NCI-H345 (cell line): Measurements from ENCODE around the gene COMT.
"Not testable (repeated sequence)": the region's sequence is repeated elsewhere in the genome, so short reads cannot be mapped to it uniquely, and the experiment has no call there.

Experiments used
- DNase-seq: peaks from one replicate; lab custom pipeline; 2025; lab: John Stamatoyannopoulos, UW

Gene COMT

DNA sequence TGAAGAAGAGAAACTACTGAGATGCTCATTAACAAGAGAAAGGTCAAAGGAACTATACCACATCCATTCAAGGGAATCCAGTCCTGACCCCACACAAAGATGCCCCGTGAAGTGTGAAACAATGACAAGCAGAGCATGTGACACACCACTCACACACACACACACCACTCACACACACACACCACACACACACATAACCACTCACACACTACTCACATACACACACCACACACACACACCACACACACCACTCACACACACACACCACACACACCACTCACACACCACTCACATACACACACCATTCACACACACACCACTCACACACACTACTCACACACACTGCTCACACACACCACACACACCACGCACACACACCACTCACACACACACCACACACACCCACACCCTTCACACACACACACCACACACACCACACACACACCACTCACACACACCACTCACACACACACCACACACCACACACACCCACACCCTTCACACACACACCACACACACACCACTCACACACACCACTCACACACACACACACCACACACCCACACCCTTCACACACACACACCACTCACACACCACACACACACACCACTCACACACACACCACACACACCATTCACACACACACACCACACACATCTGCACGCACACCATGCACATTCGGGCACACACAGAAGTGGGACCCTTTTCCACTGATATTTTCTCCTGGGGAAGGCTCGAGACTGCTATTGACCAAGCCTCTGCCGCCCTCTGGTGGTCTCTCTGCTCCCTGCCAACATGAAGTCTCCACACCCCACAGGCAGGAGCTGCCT is 32.0 kb upstream of the COMT start:
- DNase-seq = peak; percentile 53

DNA sequence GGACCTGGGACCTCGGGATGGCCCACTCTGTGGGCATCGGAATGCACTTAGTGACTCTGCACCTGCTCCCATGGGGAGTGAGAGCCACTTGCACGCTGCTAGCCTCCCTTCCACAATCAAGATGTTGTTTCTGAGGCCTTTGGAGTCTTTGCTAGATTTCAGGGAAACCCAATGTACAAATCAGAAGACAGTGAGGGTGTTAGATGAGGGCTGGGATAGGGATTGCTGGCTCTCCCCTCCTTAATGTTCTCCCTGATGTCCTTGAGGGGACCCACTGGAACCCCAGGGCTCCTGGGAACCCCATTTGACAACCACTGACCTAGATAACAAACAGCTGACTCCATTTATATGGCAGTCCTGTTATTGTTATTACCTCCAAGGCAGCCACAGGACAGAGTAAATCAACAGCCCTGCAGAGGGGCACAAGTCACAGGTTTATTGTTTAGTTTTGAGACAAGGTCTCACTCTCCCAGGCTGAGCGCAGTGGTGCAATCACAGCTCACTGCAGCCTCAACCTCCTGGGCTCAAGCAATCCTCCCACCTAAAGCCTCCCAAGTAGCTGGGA is 31.3 kb upstream of the COMT start:
- DNase-seq = no peak

GRCh38 chr22:19911540-19912270 is 29.9 kb upstream of the COMT start:
- no peak for DNase-seq

- DNase-seq = no peak
These were observed 29.1 kb upstream of the COMT start for GRCh38 chr22:19912271-19912999.

- no peak for DNase-seq
These were observed 28.1 kb upstream of the COMT start for GRCh38 chr22:19913337-19913936.

DNA sequence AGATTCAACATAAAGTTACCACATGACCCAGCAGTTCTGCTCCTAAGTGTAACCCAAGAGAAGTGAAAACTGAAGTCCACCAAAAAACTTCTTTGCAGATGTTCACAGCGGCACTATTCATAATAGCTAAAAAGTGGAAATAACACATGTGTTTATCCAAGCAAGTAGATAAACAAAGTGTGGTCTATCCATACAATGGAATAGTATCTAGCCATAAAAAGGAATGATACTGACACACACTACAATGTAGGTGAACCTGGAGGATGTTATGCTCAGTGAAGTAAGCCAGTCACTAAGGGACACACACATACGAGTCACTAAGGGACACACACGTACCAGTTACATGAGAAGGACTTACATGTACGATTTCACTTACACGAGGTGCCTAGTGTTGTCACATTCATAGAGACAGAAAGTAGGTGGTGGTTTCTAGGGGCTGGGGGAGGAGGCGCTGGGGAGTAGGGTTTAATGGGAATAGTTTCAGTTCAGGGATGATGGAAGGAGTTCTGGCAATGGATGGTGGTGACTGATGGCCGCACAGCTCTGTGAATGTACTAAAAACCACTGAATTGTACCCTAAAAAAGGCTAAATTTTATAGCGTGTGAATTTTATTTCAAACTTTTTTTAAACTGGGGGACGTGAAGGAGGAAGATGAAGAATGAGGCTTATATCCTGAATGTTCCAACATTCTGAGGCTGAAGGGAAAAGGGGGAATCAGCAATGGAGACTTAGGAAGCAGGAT is 27.2 kb upstream of the COMT start:
- DNase-seq = no peak

GRCh38 chr22:19915287-19915954 is 26.2 kb upstream of the COMT start:
- no peak for DNase-seq

DNA sequence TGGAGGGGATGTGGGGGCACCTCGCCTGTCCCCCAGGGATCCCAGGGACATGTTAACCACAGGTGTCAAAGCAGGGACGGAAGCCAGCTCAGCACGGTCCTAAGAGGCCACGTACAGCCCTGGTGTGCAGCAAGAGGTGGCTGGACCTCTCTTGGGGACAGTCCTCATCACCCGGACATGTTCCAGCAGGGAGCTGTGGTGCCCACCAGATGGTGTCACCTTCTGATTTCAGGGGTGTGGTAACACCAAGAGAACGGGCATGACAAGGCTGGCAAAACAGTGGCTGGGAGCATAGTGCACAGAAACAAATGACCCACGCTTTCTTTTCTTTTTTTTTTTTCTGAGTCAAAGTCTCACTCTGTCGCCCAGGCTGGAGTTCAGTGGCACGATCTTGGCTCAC is 25.6 kb upstream of the COMT start:
- no peak for DNase-seq

- DNase-seq = no peak
These were observed 24.6 kb upstream of the COMT start for GRCh38 chr22:19916941-19917340.

DNA sequence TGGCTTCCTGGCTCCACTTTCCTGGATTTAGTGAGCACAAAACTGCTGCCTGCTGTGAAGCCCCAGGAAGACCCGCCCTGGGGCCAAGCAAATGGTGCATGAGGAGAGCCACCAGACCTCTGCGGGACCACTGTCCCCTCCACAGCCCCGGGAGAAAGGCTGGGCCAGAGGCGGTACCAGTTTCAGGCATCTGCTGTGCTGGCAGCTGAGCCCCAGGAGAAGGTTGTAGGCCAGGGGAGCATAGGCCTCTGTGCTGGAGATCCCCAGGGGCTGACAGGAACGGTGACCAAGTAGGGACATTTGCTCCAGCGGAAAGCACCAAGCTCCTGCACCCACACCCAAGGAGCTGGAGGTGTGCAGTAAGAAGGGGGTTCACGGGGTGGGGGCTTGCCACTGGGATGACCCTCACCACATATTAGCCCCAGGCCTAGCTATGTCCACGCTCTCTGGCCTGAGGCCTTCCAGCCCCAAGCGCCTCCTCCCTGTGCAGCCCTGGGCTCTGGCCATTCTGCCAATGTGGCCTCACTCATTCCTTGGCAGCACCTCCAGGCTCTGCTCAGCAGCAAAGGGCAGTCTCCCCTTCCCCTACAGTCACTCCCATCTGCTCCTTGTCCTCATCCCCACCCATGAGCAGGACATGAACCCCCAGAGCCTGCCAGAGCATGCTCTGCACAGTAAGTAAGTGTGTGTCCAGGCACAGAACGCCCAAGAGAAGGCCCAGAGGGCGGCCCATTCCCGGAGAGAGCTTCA is 24.0 kb upstream of the COMT start:
- DNase-seq = no peak

DNA sequence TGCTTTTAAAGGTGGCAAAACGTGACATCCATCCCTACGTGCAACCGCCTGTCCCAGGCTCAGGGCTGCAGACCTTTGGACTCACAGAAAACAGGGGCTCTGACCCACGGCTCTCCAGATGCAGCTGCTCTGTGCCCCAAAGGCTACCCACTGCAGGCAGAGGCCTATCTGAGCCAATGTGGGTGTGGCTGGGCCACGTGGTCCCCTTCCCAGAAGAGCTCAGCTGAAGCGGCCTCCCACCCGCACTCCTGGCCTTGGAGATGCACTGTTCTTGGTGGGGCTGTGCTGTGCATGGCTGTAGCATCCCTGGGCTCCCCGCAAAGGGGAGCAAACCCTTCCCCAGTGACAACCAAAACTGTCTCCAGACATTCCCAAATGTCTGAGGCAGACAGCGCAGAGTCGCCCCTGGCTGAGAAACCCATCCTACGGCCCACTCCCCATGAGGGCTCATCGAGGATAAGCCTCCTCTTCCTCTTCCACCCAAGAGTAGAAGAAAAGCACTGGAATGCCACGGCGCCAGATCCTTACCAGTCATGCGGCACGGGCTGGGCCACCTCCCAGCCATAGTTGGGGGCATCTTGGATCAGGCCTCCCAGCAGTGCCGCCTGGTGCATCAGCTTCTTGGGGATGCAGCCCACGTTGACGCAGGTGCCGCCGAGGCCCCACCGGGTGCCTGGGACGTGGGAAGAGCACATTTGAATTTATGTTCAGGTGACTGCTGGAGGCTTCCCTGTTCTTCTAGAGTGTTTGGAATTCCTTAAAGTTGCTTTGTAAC is 23.1 kb upstream of the COMT start:
- DNase-seq = no peak

GRCh38 chr22:19919701-19920363 is 21.7 kb upstream of the COMT start:
- no peak for DNase-seq

GRCh38 chr22:19921544-19922081 is 20.0 kb upstream of the COMT start:
- no peak for DNase-seq

DNA sequence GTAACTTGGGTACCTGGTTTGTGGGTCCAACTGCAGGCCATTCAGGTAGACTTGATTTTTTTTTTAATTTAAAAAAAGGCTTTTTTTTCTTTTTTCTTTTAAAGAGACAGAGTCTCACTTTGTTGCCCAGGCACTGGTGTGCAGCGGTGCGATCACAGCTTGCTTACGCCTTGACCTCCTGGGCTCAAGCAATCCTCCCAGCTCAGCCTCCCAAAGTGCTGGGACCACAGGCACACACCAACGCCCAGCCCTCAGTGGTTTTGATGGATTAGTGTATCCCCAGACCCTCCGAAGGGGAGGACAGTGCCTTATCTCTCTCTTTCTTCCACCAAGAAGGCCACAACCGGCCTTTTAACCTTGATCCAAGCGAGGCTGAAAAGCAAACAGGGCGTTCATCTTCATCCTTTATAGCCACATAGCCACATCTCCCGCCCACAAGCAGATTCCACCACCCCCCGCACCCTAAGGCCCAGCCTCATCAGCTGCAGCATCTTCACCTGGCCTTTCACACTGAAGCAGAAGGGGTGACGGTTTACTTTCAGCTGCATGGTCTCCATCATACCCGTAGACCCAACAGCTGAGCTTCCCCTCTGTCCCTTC is 17.6 kb upstream of the COMT start:
- DNase-seq = no peak

DNA sequence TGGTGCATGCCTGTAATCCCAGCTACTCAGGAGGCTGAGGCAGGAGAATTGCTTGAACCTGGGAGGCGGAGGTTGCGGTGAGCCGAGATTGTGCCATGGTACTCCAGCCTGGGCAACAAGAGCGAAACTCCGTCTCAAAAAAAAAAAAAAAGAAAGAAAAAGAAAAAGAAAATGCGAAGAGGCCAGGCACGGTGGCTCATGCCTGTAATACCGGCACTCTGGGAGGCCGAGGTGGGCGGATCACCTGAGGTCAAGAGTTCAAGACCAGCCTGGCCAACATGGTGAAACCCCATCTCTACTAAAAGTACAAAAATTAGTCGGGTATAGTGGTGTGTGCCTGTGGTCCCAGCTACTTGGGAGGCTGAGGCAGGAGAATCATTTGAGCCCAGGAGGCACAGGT is 15.5 kb upstream of the COMT start:
- not testable (repeated sequence) for DNase-seq

GRCh38 chr22:19927696-19928095 is 13.9 kb upstream of the COMT start:
- DNase-seq = no peak

GRCh38 chr22:19928207-19928606 is 13.4 kb upstream of the COMT start:
- DNase-seq = no peak
